GM19397 (cell line): Measurements from ENCODE around the gene ITGB1.
"Not testable (repeated sequence)": the region's sequence is repeated elsewhere in the genome, so short reads cannot be mapped to it uniquely, and the experiment has no call there.

Experiments used
- ATAC-seq: cut with Tn5 transposase; IDR thresholded peaks from one replicate; pipeline ENCODE4 v1.9.1; 2021; ENCODE audit warnings: mild to moderate bottlenecking, moderate library complexity; ENCODE audit not compliant: unreplicated experiment

The ITGB1 gene

DNA sequence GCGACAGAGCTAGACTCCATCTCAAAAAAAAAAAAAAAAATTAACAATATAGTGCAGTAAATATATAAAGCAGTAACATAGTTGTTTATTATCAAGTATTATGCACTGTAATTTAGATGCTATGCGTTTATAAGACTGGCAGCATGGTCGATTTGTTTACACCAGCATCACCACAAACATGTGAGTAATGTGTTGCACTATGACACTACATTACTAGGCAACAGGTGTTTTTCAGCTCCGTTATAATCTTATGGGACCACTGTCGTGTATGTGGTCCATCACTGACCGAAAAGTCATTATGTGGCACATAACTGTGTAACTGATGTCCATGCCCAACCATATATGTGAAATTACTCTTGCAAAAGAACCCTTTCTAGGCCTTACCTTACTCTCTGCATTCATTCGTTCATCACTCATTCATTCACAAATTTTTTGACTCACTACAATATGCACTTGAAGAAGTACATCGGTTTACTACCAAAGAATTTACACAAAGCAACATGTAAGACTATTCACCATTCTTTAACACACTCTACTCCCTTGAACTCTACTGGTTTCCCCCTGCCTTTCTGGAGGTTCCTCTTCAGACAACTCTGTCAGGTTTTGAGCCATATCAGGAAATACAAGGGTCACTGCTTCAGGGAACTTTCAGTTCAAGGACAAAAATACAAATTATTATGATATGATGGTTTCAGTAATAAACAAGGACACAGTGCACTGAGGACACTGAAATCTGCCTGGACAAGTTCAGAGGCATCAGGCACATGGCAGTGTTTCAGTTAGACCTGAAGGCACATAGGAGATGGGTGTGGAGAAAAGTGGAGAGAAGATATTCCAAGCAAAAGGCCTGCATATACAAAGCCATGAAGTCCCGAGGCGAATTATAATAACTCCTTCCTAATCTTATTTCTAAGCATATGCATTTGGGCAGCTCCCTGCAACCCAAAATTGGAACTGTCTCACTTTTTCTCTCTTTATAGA, 17.4 kb downstream of the ITGB1 start:
- ATAC-seq = no peak

DNA sequence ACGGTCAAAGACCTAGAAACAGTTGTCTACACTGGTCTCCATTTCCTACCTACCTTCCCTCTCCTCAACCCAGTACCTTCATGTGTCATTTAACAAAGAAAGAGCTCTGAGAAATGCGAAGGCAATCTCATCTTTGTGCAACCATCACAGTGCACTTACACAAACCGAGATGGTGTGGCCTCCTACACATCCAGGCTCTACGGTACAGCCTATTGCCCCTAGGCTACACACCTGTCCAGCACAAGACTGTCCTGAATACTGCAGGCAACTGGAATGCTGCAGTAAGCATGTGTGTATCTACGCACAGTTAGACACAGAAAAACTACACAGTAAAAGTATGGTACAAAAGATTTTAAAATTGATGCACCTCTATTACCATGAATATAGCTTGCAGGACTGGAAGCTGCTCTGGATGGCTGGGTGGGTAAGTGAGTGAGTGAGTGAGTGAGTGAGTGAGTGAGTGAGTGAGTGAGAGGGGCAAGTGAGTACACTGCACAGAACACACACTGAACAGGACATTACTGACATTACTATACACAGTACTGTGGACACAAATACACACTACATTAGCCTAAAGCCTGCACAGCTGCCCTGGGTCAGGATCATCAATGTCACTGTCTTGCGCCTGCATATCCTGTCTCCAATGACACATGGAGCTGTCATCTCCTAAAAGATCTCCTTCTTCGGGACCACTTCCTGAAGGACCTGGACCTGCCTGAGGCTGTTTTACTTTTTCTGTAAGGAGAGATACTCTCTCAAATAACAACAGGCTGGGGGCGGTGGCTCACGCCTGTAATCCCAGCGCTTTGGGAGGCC, 18.5 kb downstream of the ITGB1 start:
- no peak for ATAC-seq

DNA sequence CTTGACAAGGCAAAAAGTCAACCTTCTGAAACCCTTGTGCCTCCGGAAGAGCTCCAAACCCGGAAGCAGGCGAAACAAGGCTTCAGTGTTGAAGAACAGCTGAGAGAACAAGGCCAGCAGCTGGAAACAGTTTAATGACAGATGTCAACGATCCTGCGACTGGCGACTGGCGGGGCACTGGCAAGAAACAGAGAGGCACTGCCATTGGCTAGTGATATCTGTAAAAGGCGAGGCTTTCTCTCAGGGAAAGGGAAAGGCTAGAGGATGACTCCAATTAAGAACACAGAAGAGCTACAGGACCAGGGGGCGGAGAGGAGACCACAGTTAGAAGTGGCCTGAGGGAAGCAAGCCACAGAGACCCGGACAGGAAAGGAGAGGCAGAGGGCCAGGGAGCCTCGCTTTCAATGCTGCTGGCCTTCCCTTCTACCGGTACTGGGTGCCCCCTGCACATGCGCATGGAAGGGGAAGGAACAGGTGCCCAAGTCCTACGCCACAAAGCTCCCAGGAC, 19.4 kb downstream of the ITGB1 start:
- no peak for ATAC-seq

DNA sequence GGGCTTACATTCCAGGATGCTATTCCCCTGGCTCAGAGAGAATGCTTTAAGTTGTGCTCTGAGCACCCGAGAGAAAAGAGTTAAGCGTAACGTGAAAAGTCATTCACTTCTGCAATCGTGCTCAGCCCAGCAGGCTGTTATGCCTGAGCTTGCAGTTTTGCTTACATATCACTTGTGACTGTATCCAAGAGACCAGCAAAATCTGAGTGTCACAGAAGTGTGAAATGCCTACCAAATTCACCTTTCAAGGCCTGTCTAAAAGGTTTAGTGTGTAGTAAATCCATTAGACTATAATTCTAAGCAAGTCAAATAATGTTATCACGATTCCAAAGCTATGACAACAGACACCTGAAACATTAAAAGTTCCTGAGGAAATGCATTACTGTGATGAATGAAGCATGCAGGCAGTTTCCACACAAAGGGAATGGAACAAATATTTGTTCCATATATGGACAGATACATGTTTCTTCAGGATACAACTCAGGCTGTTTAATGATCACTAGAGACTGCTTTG, 20.1 kb downstream of the ITGB1 start:
- no peak for ATAC-seq

DNA sequence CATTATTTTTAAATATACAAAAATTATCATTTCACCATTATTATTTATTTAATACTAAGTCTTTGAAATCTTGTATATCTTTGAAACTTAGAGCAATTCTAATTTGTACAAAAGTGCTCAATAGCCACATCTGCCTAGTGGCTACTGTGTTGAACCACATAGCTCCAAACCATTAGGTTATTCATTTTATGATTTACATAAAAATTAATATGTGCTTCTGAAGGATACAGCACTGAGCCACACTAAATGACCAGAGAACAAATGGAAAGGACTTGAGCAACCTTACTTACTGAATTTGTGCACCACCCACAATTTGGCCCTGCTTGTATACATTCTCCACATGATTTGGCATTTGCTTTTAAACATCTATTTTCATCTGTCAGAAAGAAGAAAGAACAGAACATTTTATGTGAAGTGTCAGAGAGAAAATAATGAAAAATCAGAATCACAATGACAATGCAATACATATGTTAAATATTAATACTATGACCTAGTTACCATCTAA, 25.8 kb downstream of the ITGB1 start:
- ATAC-seq = no peak

DNA sequence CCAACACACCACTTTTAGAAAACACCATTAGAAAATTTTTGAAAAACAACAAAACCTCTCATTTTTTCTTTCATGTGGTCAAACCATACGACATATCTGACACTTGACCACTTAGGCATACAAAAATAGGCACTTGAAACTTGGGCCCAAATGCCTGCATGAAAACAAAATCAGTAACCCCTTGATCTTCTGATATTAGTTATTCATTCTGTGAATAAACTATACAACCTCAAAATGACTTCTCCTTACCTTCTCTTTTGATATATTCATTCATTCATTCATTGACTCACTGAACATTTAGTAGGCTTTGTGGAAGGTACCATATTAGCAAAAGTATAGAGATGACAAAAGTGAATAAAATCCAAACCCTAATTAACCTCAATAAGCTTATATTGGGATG, 26.4 kb downstream of the ITGB1 start:
- ATAC-seq = no peak

DNA sequence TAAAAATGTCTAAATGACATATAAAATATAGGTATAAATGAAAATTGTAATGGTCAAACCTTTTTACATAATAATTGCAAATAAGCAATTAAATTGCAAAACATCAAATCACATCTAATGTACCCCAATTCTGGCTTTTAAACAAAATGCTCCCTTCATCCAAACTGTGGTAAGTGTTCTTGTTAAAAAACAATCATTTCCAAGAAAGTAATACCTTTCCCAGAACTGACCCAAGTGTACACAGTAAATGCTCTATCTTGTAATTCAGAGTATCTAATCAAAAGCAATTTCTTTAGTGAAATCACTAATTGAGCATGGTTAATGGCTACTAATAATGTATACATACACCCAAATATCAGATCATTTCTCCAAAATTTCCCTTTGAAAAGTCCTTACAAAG, 28.0 kb downstream of the ITGB1 start:
- ATAC-seq = no peak

DNA sequence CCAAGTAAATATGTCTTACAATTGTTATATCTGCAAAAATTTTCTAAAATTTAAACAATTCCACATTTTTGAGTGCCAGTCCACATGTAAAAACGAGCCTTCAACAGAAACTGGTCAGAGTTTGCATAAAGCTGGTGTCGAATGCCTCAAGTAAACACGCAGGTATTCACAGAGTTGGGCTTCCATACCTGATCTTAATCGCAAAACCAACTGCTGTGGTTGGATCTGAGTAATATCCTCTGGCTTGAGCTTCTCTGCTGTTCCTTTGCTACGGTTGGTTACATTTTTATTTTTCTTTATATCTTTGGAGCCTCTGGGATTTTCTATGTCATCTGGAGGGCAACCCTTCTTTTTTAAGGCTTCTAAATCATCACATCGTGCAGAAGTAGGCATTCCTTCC, 28.4 kb downstream of the ITGB1 start:
- ATAC-seq = no peak

DNA sequence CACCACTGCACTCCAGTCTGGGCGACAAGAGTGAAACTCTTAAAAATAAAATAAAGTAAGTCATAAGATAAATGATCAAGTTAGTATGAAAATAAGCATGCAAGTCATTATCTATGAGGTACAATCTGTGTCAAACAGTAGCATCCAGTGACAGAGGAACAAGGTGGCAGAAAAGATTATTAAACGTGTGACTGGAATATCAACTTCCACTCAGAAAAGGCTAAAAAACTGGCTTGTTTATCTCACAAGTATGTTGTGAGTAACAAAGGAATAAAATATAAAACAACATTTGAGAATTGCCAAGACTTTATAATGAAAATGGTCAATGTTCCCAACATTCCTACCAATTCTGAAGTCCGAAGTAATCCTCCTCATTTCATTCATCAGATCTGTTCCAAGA, 30.3 kb downstream of the ITGB1 start:
- ATAC-seq = no peak

DNA sequence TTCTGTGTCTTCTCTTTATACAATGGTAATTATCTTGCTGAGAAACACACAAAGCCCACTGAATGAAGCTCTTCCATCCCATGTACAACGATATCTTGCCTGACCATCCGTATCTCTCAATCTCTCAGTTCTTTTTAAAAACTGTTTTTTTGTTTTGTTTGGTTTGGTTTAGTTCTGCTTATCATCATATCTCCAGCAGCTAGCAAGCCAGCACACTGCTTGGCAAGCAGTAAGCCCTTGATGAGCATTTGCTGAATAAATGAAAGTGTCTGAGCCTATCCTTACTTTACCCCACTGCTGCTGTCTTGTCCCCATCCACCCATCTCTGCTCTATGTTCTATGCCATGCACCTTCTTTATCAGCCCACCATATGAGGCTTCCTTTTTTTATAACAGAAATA, 34.2 kb downstream of the ITGB1 start:
- no peak for ATAC-seq

DNA sequence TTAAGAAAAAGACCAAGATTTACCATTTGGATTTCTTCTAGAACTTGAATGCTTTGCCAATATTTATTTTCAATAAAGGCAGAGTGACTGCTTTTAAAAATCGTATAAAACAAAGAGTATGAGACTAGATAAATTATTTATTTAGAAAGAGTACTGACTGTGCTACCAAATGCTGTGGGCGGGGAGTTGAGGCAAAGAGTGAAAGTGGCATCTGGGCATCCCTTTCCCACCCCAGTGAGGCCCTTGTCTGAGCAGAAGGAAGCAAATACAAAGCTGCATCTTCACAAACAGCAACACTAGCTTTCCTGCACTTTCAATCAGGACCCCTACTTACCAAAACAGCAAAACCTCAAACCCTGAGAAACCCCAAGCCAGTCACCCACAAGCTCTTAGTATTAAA, 34.9 kb downstream of the ITGB1 start:
- ATAC-seq = no peak

DNA sequence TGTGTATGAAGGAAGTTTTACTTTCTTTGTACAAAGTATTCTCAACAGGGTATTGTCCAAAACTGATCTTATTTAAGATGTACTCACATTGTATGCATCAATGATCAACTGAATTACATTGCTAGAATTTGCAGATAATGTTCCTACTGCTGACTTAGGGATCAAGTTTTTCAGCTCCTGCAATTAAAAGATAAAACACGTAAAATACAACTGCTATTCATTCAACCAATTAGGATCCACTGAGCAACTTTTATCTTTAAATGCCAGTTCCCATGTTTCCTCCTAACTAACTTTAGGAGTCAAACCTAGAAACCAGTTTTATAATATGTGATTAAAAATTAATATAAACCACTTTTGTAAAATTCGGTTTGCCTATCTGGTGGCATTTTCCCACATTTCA, 35.9 kb downstream of the ITGB1 start:
- ATAC-seq = no peak

DNA sequence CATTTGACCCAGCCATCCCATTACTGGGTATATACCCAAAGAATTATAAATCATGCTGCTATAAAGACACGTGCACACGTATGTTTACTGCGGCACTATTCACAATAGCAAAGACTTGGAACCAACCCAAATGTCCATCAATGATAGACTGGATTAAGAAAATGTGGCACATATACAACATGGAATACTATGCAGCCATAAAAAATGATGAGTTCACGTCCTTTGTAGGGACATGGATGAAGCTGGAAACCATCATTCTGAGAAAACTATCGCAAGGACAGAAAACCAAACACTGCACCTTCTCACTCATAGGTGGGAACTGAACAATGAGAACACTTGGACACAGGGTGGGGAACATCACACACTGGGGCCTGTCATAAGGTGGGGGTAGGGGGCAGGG, 40.2 kb downstream of the ITGB1 start:
- not testable (repeated sequence) for ATAC-seq

DNA sequence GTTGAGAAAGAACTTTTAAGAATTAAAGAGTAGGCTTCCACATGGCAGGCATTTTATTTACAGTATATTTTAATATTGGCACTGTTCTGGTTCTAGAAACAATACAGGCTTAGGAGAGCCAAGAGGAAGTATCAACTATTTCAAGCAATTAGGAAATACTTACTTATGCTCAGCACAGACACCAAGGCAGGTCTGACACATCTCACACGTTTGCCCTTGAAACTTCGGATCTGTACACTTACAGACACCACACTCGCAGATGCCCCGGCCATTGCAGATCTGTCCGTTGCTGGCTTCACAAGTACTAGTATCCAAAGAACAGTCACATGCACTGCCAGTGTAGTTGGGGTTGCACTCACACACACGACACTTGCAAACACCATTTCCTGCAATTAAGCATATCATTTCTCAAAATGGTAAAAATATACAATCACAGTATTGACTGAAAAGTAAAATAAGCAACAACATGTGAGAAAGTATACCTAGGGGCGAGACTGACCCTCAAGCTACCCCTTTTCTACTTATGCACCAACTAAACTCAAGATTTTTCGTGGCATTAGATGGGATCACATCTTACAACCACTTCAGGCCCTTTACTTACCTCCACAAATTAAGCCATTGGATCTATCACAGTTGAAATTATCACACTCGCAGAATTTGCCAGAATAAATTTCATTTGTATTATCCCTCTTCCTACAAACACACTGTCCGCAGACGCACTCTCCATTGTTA, 46.6 kb downstream of the ITGB1 start:
- no peak for ATAC-seq

DNA sequence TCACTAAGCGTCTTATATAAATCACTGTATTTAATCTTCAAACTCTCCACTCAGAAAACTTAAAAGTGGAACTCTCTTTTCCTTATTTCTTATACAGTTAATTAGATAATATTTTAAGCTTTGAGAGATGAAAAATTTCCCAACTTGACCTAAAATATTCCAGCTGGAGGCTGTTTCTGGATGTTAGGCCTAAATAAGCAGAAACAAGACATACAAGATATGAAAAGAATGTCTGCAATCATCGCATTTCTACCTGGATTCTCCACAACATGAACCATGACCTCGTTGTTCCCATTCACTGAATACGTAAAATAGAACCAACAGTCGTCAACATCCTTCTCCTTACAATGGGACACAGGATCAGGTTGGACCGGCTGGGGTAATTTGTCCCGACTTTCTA, 48.1 kb downstream of the ITGB1 start:
- not testable (repeated sequence) for ATAC-seq

DNA sequence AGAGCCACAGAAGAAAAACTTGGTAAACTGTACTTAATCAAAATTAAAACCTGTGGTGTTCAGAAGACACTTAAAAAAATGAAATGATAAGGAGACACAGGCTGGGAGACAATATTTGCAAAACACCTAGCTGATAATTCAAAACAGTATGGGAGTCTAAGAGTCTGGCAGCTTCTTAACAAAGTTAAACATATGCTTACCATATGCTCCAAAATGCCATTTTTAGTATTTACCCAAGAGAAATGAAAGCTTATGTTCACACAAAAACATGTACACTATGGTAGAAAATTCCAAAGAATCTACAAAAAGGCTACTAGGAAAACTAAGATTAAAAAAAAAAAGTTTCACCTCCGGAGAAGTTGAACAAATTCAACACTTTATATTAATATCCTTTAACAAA, 48.6 kb downstream of the ITGB1 start:
- no peak for ATAC-seq

DNA sequence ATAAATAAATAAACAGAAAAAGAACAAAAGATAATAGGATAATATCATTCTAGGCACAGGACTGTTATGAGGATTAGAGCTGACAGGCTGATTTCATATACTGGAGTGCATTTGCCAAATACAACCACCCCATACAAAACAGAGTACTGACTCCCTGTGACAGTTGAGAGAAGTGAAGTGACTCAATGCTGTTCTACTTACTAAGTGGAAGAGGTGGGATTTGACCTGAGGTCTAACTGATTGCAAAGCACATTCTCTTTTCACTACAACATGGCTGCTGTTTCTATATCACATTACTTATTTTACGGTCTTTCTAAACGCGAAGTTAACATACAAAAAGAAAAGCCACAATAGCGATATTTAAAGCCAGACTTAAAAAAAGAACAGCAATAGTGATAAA, 51.4 kb downstream of the ITGB1 start:
- no peak for ATAC-seq

DNA sequence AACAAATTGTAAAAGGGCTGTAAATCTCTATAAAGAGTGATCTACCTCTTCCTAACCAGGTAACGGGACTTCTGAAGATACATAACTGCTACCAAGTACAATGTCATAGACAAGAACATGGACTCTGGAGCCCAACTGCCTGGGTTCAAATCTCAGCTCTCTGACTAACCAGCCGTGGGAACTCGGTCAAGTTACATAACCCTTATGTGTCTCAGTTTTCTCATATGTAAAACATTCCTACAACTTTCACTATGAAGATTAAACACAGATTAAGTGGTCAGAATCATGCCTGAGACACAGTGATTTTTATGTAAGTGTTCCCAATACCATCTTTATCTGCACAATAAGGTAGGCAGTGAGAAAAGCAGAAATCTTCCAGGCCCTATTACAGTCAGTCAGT, 52.6 kb downstream of the ITGB1 start:
- ATAC-seq = no peak

DNA sequence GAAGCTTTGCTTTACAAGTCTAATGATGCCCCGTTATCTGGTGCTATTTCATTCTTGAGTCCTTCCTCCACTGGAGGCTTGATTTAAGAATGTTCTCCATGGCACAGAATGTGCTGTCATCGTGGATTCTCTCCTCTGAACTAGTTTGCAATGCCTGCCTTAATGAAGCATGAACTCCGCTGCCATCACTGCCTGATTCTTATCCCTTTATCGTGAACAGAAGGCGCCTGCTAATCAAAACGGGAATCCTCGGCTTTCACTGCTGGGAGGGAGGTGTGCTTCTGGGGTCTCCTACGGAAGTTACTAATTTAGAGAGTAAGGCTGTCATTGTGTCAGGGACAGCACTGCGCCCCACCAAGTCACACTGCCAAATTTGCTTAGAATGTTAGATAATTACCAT, 56.2 kb downstream of the ITGB1 start:
- ATAC-seq = no peak

DNA sequence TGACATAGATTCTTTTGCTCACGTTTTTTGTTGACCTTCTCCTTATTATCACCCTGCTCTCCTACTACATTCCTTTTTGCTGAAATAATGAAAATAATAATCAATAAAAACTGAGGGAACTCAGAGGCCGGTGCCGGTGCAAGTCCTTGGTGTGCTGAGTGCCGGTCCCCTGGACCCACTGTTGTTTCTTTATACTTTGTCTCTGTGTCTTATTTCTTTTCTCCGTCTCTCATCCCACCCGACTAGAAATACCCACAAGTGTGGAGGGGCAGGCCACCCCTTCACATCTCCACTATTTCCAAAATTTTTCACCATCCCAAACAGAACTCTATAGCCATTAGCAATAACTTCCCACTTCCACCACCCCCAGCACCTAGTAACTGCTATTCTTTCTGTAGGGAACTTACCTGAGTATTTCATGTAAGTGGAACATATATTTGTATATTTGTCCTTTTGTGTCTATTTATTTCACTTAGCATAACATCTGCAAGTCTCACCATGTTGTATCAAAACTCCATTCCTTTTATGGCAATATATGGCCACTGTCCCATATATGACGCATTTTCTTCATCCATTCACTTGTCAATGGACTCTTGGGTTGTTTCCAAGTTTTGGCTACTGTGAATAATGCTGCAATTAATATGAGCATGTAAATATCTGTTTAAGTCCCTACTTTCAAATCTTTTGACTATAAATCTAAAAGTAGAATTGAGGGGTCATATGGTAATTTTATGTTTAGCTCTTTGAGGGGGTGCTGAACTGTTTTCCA, 62.6 kb downstream of the ITGB1 start:
- not testable (repeated sequence) for ATAC-seq
